KMS-11 (cell line): ENCODE measurements around the gene TEX14.

Experiments
- H2AFZ ChIP-seq: fragments of 200-600 bp; sonication (generic); 2 replicates; pipeline ENCODE4 v1.6.1; 2016; ENCODE audit warnings: antibody characterized with exemption, mixed run types, low read depth
- H3K27ac ChIP-seq: fragments of 200-600 bp; sonication (generic); 2 replicates; pipeline ENCODE4 v1.6.1; 2016; ENCODE audit warnings: mild to moderate bottlenecking, mixed run types
- H3K27me3 ChIP-seq: fragments of 200-600 bp; sonication (generic); 2 replicates; pipeline ENCODE4 v1.6.1; 2017; ENCODE audit warnings: mild to moderate bottlenecking, low read depth, mixed run types, moderate library complexity; ENCODE audit not compliant: insufficient read depth
- H3K36me3 ChIP-seq: fragments of 200-600 bp; sonication (generic); 2 replicates; pipeline ENCODE4 v1.6.1; 2017; ENCODE audit warnings: mild to moderate bottlenecking, mixed run types; ENCODE audit not compliant: insufficient read depth
- H3K4me1 ChIP-seq: fragments of 200-600 bp; sonication (generic); 2 replicates; pipeline ENCODE4 v1.6.1; 2016; ENCODE audit warnings: mild to moderate bottlenecking, low read depth, mixed run types; ENCODE audit not compliant: poor library complexity, severe bottlenecking
- H3K4me2 ChIP-seq: fragments of 200-600 bp; sonication (generic); 2 replicates; pipeline ENCODE4 v1.7.0; 2016; ENCODE audit warnings: mild to moderate bottlenecking, mixed run types
- H3K4me3 ChIP-seq: fragments of 200-600 bp; sonication (generic); IDR thresholded peaks from 2 replicates; pipeline ENCODE4 v1.6.1; 2017; ENCODE audit warnings: low read depth, low read length, mixed read lengths; ENCODE audit not compliant: insufficient read depth
- H3K79me2 ChIP-seq: fragments of 200-600 bp; sonication (generic); 2 replicates; pipeline ENCODE4 v1.6.1; 2016; ENCODE audit warnings: low read depth, mixed run types; ENCODE audit not compliant: insufficient read depth
- H3K9ac ChIP-seq: fragments of 200-600 bp; sonication (generic); 2 replicates; pipeline ENCODE4 v1.6.1; 2016; ENCODE audit warnings: mild to moderate bottlenecking, mixed run types
- H4K20me1 ChIP-seq: fragments of 200-600 bp; sonication (generic); 2 replicates; pipeline ENCODE4 v1.6.1; 2016; ENCODE audit warnings: mild to moderate bottlenecking, mixed run types; ENCODE audit not compliant: insufficient read depth
- TF ChIP-seq, protein P1 (sequence below): fragments of 200-600 bp; sonication (generic); conservative IDR thresholded peaks from 2 replicates; pipeline ENCODE4 v1.6.1; 2017; ENCODE audit warnings: low read depth, mild to moderate bottlenecking, antibody characterized with exemption, low read length, moderate library complexity, mixed read lengths

Gene TEX14

DNA sequence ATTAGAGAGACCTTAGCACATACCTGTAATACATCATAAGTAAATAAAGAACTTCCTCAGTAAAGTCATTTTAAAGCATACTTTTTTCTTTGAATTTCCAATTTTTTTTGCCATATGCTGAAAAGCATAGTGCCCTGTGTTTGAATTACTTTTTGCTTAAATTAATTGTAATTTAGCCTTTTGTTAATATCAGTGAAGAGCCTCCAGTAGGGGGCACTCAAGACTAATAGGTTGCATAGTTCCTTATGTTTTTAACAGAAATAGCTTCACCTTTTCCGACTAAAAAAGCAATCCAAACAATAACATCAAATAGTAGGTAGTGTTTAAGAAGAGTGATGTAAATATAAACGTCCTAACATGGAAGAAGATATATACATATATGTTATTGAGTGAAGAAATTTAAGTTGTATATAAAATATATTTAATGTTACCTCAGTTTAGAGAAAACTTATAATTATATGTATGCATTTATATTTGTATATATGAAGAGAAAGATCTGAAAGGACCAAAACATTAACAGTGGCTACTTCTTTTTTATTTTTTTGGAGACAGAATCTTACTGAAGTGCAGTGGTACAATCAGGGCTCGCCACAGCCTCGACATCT lies 19.2 kb upstream of the TEX14 start:
- no peaks in the 10 kb centered on the region; the same call in 1 of the 2 replicates for H3K36me3 ChIP-seq
- no peak overlapping the region for H3K9ac ChIP-seq
- TF ChIP-seq, protein P1, sequence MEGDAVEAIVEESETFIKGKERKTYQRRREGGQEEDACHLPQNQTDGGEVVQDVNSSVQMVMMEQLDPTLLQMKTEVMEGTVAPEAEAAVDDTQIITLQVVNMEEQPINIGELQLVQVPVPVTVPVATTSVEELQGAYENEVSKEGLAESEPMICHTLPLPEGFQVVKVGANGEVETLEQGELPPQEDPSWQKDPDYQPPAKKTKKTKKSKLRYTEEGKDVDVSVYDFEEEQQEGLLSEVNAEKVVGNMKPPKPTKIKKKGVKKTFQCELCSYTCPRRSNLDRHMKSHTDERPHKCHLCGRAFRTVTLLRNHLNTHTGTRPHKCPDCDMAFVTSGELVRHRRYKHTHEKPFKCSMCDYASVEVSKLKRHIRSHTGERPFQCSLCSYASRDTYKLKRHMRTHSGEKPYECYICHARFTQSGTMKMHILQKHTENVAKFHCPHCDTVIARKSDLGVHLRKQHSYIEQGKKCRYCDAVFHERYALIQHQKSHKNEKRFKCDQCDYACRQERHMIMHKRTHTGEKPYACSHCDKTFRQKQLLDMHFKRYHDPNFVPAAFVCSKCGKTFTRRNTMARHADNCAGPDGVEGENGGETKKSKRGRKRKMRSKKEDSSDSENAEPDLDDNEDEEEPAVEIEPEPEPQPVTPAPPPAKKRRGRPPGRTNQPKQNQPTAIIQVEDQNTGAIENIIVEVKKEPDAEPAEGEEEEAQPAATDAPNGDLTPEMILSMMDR, result peak; percentile 95
- no peak overlapping the region for H2AFZ ChIP-seq
- no peak overlapping the region for H3K4me2 ChIP-seq
- H3K4me3 ChIP-seq, result no peak overlapping the region
- no peaks in the 10 kb centered on the region for H4K20me1 ChIP-seq
- no peaks in the 10 kb centered on the region for H3K79me2 ChIP-seq
- no peaks in the 10 kb centered on the region for H3K27me3 ChIP-seq
- peaks cover 24% of the 10 kb centered on the region for H3K4me1 ChIP-seq
- H3K27ac ChIP-seq, result no peak overlapping the region

DNA sequence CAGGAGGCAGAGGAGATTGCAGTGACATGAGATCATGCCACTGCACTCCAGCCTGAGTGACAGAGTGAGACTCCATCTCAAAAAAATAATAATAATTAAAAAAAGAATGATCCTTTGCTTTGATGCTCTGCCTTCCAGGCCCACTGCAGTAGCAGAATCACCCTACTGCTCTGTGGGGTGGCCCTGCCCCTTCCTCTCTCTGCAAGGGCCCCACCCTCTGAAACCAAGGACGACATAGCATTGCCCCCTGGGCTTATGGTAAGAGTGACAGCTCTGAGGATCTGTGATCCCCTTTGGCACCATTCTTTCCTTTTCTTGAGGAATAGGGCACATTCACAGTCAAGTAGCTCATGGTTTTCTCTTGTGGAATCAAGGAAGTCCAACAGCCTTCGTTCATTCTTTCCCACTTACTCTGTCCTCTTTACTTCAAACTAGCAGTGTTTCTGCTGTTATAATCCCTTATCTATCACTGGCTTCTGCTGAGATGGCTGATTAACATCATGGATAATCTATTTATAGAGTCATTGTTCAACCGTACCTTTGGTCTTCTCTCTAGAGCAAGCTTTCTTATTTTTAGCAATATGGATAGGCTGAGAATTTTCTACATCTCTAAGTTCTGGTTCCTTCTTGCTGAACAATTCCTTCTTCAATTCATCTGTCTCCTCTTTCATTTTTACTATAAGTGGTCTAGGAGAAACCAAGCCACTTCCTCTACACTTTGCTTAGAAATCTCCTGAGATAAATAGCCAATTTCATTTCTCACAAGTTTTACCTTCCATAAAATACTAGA lies 14.7 kb upstream of the TEX14 start:
- Histone ChIP-seq H4K20me1 (no peaks in the 10 kb centered on the region), H3K4me2 (no peak overlapping the region), H3K27ac (no peak overlapping the region), H3K79me2 (no peaks in the 10 kb centered on the region), H3K4me1 (peaks cover 5% of the 10 kb centered on the region), H3K9ac (no peak overlapping the region), H3K27me3 (no peaks in the 10 kb centered on the region), H3K4me3 (no peak overlapping the region), H3K36me3 (no peaks in the 10 kb centered on the region), H2AFZ (no peak overlapping the region)
- TF ChIP-seq, protein P1, result no peak

DNA sequence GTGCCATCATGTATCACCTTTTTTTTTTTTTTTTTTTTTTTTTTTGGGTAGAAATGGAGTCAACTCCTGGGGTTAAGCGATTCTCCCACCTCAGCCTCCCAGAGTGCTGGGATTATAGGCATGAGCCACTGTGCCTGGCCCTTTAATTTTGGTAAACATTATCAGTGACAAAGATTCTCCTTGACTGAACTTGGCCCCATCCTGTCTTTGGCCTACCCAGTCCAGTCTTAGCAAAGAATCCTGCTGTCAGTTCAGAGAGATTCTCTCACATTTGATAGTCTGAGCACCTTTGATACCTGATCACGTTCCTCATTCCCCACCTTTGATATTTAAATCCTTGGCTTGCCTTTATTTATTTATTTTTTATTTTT lies 12.1 kb upstream of the TEX14 start:
- Histone ChIP-seq H2AFZ (no peak overlapping the region), H3K36me3 (no peaks in the 10 kb centered on the region), H3K4me2 (no peak overlapping the region), H3K79me2 (no peaks in the 10 kb centered on the region), H4K20me1 (no peaks in the 10 kb centered on the region), H3K4me1 (peaks cover 5% of the 10 kb centered on the region), H3K4me3 (no peak overlapping the region), H3K27me3 (no peaks in the 10 kb centered on the region), H3K9ac (no peak overlapping the region), H3K27ac (no peak overlapping the region)
- TF ChIP-seq, protein P1, result no peak

DNA sequence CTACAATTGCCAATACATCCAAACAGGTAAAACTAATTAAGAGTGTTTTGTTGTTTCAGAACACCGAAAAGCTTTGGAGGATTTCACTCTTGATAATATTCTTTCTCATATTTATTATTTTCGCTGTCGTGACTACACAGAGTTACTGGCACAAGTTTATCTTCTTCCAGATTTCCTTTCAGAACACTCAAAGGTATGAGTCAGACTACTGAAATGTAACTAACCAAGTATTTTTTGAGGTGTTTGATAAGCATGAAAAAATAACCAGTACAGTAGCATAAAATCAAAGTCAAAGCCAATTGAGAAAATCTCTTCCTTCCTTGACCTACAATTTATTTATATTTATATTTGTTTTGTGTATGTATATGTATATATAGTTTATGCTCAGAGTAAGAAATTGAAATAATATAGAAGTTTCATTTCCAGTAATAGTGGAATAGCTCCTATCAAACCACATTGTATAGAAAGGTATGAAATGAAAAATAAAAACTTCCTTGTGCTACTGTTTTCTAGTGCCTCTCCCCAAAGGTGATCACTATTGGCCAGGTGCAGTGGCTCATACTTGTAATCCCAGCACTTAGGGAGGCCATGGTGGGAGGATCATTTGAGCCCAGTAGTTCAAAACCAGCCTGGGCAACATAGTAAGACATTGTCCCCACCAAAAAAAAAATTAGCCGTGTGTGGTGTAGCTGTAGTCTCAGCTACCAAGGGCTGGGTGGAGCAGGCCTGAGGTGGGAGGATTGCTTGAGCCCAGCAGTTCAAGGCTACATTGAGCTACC lies 11.5 kb upstream of the TEX14 start:
- H3K27me3 ChIP-seq, result no peaks in the 10 kb centered on the region
- H4K20me1 ChIP-seq, result no peaks in the 10 kb centered on the region
- H3K4me3 ChIP-seq, result no peak overlapping the region
- peaks cover 5% of the 10 kb centered on the region for H3K4me1 ChIP-seq
- TF ChIP-seq, protein P1, result no peak
- H3K36me3 ChIP-seq, result no peaks in the 10 kb centered on the region
- H3K9ac ChIP-seq, result no peak overlapping the region
- no peaks in the 10 kb centered on the region for H3K79me2 ChIP-seq
- H3K27ac ChIP-seq, result no peak overlapping the region
- H2AFZ ChIP-seq, result no peak overlapping the region
- H3K4me2 ChIP-seq, result no peak overlapping the region
